Neural progenitor cell (in vitro differentiated cells): ENCODE data around the gene SLC25A29. TPM values are rescaled to one million over a fixed set of nuclear protein-coding genes. Genes with fewer than 3 reads are reported as not detected.

Source experiments
- DNase-seq: peaks from one replicate; pipeline ENCODE4 v3.0.0-alpha.2; 2016; ENCODE audit warnings: low spot score
- H2AFZ ChIP-seq: fragments of 200-600 bp; sonication (generic); replicated peaks from 2 replicates; pipeline ENCODE4 v1.6.1; 2016; ENCODE audit warnings: antibody characterized with exemption
- H3F3A ChIP-seq: fragments of 200-600 bp; sonication (generic); 2 replicates; pipeline ENCODE4 v1.6.1; 2016; ENCODE audit warnings: antibody characterized with exemption, low read depth
- H3K27ac ChIP-seq: fragments of 200-600 bp; sonication (generic); 2 replicates; pipeline ENCODE4 v1.5.1; 2016; ENCODE audit warnings: mild to moderate bottlenecking
- H3K27me3 ChIP-seq: fragments of 200-600 bp; sonication (generic); 2 replicates; pipeline ENCODE4 v1.6.1; 2016; ENCODE audit warnings: mild to moderate bottlenecking, moderate library complexity
- H3K36me3 ChIP-seq: fragments of 200-600 bp; sonication (generic); 2 replicates; pipeline ENCODE4 v1.5.1; 2016
- H3K4me1 ChIP-seq: fragments of 200-600 bp; sonication (generic); 2 replicates; pipeline ENCODE4 v1.6.1; 2016; ENCODE audit warnings: mixed run types
- H3K4me2 ChIP-seq: fragments of 200-600 bp; sonication (generic); 2 replicates; pipeline ENCODE4 v1.6.1; 2016
- H3K4me3 ChIP-seq: fragments of 200-600 bp; sonication (generic); 2 replicates; pipeline ENCODE4 v1.5.1; 2016
- H3K79me2 ChIP-seq: fragments of 200-600 bp; sonication (generic); 2 replicates; pipeline ENCODE4 v1.6.1; 2016; ENCODE audit warnings: low read depth
- H3K9ac ChIP-seq: fragments of 200-600 bp; sonication (generic); 2 replicates; pipeline ENCODE4 v1.6.1; 2016
- H3K9me3 ChIP-seq: fragments of 200-600 bp; sonication (generic); 2 replicates; pipeline ENCODE4 v1.5.1; 2016; ENCODE audit warnings: low read depth
- H4K20me1 ChIP-seq: fragments of 200-600 bp; sonication (generic); 2 replicates; pipeline ENCODE4 v1.6.1; 2016; ENCODE audit warnings: low read depth
- H3K27ac Mint-ChIP-seq: 3 replicates; pipeline ENCODE4 v1.8.0; 2021; ENCODE audit warnings: mixed read lengths
- H3K27me3 Mint-ChIP-seq: 2 replicates; pipeline ENCODE4 v1.8.0; 2022; ENCODE audit warnings: low read depth, mild to moderate bottlenecking, inconsistent platforms, moderate library complexity, mixed read lengths; ENCODE audit not compliant: insufficient read depth
- H3K36me3 Mint-ChIP-seq: 3 replicates; pipeline ENCODE4 v1.8.0; 2021; ENCODE audit warnings: mixed read lengths
- H3K4me1 Mint-ChIP-seq: 3 replicates; pipeline ENCODE4 v1.8.0; 2021; ENCODE audit warnings: mixed read lengths
- H3K4me3 Mint-ChIP-seq: 3 replicates; pipeline ENCODE4 v1.8.0; 2021; ENCODE audit warnings: mild to moderate bottlenecking, moderate library complexity, mixed read lengths
- H3K9me3 Mint-ChIP-seq: 3 replicates; pipeline ENCODE4 v1.8.0; 2020; ENCODE audit warnings: mixed read lengths
- CTCF ChIP-seq: fragments of 200-600 bp; sonication (generic); IDR thresholded peaks from 2 replicates; pipeline ENCODE4 v1.5.1; 2017; ENCODE audit warnings: antibody characterized with exemption, mild to moderate bottlenecking
- EZH2 ChIP-seq: fragments of 200-600 bp; sonication (generic); IDR thresholded peaks from 2 replicates; pipeline ENCODE4 v1.6.1; 2017; ENCODE audit warnings: antibody characterized with exemption, mild to moderate bottlenecking, moderate library complexity
- EZH2phosphoT487 ChIP-seq: fragments of 200-600 bp; sonication (generic); IDR thresholded peaks from 2 replicates; pipeline ENCODE4 v1.6.1; 2017; ENCODE audit warnings: antibody characterized with exemption
- total RNA-seq: library from RNA; depleted of rRNA; stranded (reverse); fragments of >200 nt; gene quantifications from 2 replicates; pipeline ENCODE4 v1.2.3, GENCODE V29; 2015; ENCODE audit warnings: low replicate concordance

Gene SLC25A29
- total RNA-seq, 1 donor from 2014 or later = 103 TPM

GRCh38 chr14:100275214-100275613 is 31.0 kb downstream of the SLC25A29 start:
- H3K9me3 ChIP-seq = no peaks in the 10 kb centered on the region
- Mint-ChIP-seq H3K4me1 (no peaks in the 10 kb centered on the region), H3K4me3 (no peak overlapping the region), H3K36me3 (peaks cover 24% of the 10 kb centered on the region), H3K27ac (no peak overlapping the region), H3K27me3 (no peaks in the 10 kb centered on the region), H3K9me3 (no peaks in the 10 kb centered on the region)
- peaks cover 80% of the 10 kb centered on the region for H4K20me1 ChIP-seq
- peaks cover 13% of the 10 kb centered on the region for H3K36me3 ChIP-seq
- peaks cover 8% of the 10 kb centered on the region for H3F3A ChIP-seq
- no peak overlapping the region for H3K9ac ChIP-seq
- no peak overlapping the region for H2AFZ ChIP-seq
- no peak for DNase-seq
- H3K79me2 ChIP-seq = peaks cover 98% of the 10 kb centered on the region
- no peaks in the 10 kb centered on the region for H3K4me1 ChIP-seq
- no peak overlapping the region for H3K4me3 ChIP-seq
- TF ChIP-seq EZH2 = no peak
- no peak for TF ChIP-seq EZH2phosphoT487
- no peak for TF ChIP-seq CTCF
- no peak overlapping the region for H3K4me2 ChIP-seq
- no peak overlapping the region for H3K27ac ChIP-seq
- no peaks in the 10 kb centered on the region for H3K27me3 ChIP-seq

GRCh38 chr14:100274250-100274649 is 32.0 kb downstream of the SLC25A29 start:
- TF ChIP-seq EZH2 = no peak
- DNase-seq = no peak
- no peak overlapping the region for H3K27ac ChIP-seq
- H3K36me3 ChIP-seq = peaks cover 13% of the 10 kb centered on the region
- H4K20me1 ChIP-seq = peaks cover 74% of the 10 kb centered on the region
- Mint-ChIP-seq H3K36me3 (peaks cover 27% of the 10 kb centered on the region), H3K9me3 (no peaks in the 10 kb centered on the region), H3K4me1 (no peaks in the 10 kb centered on the region), H3K4me3 (no peak overlapping the region), H3K27ac (no peak overlapping the region), H3K27me3 (no peaks in the 10 kb centered on the region)
- no peak overlapping the region for H3K4me3 ChIP-seq
- no peaks in the 10 kb centered on the region for H3K27me3 ChIP-seq
- H3K4me1 ChIP-seq = no peaks in the 10 kb centered on the region
- H3K9me3 ChIP-seq = no peaks in the 10 kb centered on the region
- peaks cover 9% of the 10 kb centered on the region for H3F3A ChIP-seq
- H2AFZ ChIP-seq = no peak overlapping the region
- no peak overlapping the region for H3K9ac ChIP-seq
- H3K79me2 ChIP-seq = peaks cover 95% of the 10 kb centered on the region
- H3K4me2 ChIP-seq = no peak overlapping the region

- H4K20me1 ChIP-seq = peaks cover 74% of the 10 kb centered on the region
- H3K4me1 ChIP-seq = no peaks in the 10 kb centered on the region
- H3K27me3 ChIP-seq = no peaks in the 10 kb centered on the region
- peaks cover 95% of the 10 kb centered on the region for H3K79me2 ChIP-seq
- no peak overlapping the region for H3K27ac ChIP-seq
- H3F3A ChIP-seq = peaks cover 22% of the 10 kb centered on the region
- H3K4me3 ChIP-seq = no peak overlapping the region
- DNase-seq = no peak
- no peak for TF ChIP-seq EZH2phosphoT487
- TF ChIP-seq CTCF = peak; percentile 48
- TF ChIP-seq EZH2 = no peak
- H3K9me3 ChIP-seq = no peaks in the 10 kb centered on the region
- H2AFZ ChIP-seq = no peak overlapping the region
- no peaks in the 10 kb centered on the region for H3K4me1 Mint-ChIP-seq
- H3K4me2 ChIP-seq = no peak overlapping the region
- no peaks in the 10 kb centered on the region for H3K27me3 Mint-ChIP-seq
- H3K9me3 Mint-ChIP-seq = no peaks in the 10 kb centered on the region
- no peak overlapping the region for H3K9ac ChIP-seq
- no peak overlapping the region for H3K27ac Mint-ChIP-seq
- peaks cover 5% of the 10 kb centered on the region for H3K36me3 ChIP-seq
- peaks cover 33% of the 10 kb centered on the region for H3K36me3 Mint-ChIP-seq
- no peak overlapping the region for H3K4me3 Mint-ChIP-seq
Observed at GRCh38 chr14:100271247-100271939, 34.9 kb downstream of the SLC25A29 start.

GRCh38 chr14:100268591-100269207 is 37.5 kb downstream of the SLC25A29 start:
- Histone ChIP-seq H3K9ac (no peak overlapping the region), H3K4me3 (no peak overlapping the region), H3K27me3 (no peaks in the 10 kb centered on the region), H3K79me2 (peaks cover 95% of the 10 kb centered on the region), H3K4me2 (no peak overlapping the region), H3K9me3 (no peaks in the 10 kb centered on the region), H4K20me1 (peaks cover 74% of the 10 kb centered on the region), H3K4me1 (no peaks in the 10 kb centered on the region), H3K27ac (no peak overlapping the region), H3F3A (peaks cover 26% of the 10 kb centered on the region), H3K36me3 (no peaks in the 10 kb centered on the region), H2AFZ (no peak overlapping the region)
- Mint-ChIP-seq H3K4me1 (no peaks in the 10 kb centered on the region), H3K36me3 (peaks cover 40% of the 10 kb centered on the region), H3K27me3 (no peaks in the 10 kb centered on the region), H3K4me3 (no peak overlapping the region), H3K27ac (no peak overlapping the region), H3K9me3 (no peaks in the 10 kb centered on the region)
- DNase-seq = no peak
- TF ChIP-seq EZH2 (no peak), EZH2phosphoT487 (no peak), CTCF (no peak)
